Islet precursor cell (in vitro differentiated cells): ENCODE measurements around the gene GNRH2.
"Not testable (repeated sequence)": the region's sequence is repeated elsewhere in the genome, so short reads cannot be mapped to it uniquely, and the experiment has no call there.

Experiments used
- DNase-seq: peaks from one replicate; pipeline ENCODE4 v3.0.0-alpha.2; 2018

The GNRH2 gene

GRCh38 chr20:3044336-3044965, 1.0 kb downstream of the GNRH2 start:
- no peak for DNase-seq

- peak; percentile 95 for DNase-seq
These were observed 1.8 kb downstream of the GNRH2 start for GRCh38 chr20:3045042-3045815.

GRCh38 chr20:3045816-3046676, 2.6 kb downstream of the GNRH2 start, which contains the start of gene MRPS26:
MRPS26 (plus strand) TSS chr20:3046052; CDS start chr20:3046069, 17 bp downstream.
- DNase-seq, result peak; percentile 65

- peak; percentile 71 for DNase-seq
These were observed 3.4 kb downstream of the GNRH2 start for GRCh38 chr20:3046677-3047462.

GRCh38 chr20:3047486-3048419, 4.3 kb downstream of the GNRH2 start:
- no peak for DNase-seq

GRCh38 chr20:3051385-3052019, 8.1 kb downstream of the GNRH2 start:
- no peak for DNase-seq

GRCh38 chr20:3059489-3059888, 16.1 kb downstream of the GNRH2 start:
- DNase-seq, result no peak

GRCh38 chr20:3064119-3064518, 20.7 kb downstream of the GNRH2 start:
- DNase-seq, result not testable (repeated sequence)

- DNase-seq, result peak; percentile 54
These were observed 24.0 kb downstream of the GNRH2 start for GRCh38 chr20:3067139-3068014.

GRCh38 chr20:3068075-3068474, 24.7 kb downstream of the GNRH2 start:
- DNase-seq, result no peak

GRCh38 chr20:3068986-3069900, 25.8 kb downstream of the GNRH2 start:
- peak; percentile 76 for DNase-seq

GRCh38 chr20:3070725-3071124, 27.3 kb downstream of the GNRH2 start:
- DNase-seq, result no peak

GRCh38 chr20:3071266-3071609, 27.8 kb downstream of the GNRH2 start:
- no peak for DNase-seq

GRCh38 chr20:3071610-3072529, 28.4 kb downstream of the GNRH2 start, which contains the start of gene OXT:
OXT (plus strand) TSS chr20:3071620; CDS start chr20:3071656, 36 bp downstream.
- no peak for DNase-seq

- no peak for DNase-seq
These were observed 29.3 kb downstream of the GNRH2 start for GRCh38 chr20:3072530-3073250.

GRCh38 chr20:3073251-3073643, 29.8 kb downstream of the GNRH2 start:
- DNase-seq, result not testable (repeated sequence)

- no peak for DNase-seq
These were observed 31.4 kb downstream of the GNRH2 start for GRCh38 chr20:3074812-3075211.
